ENCODE data around the gene ATP8A2.

GRCh38 chr13:25798998-25799397, 427.2 kb downstream of the ATP8A2 start:
- no peak for TF ChIP-seq POLR2A (IDR thresholded peaks at IDR 0.05)
- TF ChIP-seq, protein P1, sequence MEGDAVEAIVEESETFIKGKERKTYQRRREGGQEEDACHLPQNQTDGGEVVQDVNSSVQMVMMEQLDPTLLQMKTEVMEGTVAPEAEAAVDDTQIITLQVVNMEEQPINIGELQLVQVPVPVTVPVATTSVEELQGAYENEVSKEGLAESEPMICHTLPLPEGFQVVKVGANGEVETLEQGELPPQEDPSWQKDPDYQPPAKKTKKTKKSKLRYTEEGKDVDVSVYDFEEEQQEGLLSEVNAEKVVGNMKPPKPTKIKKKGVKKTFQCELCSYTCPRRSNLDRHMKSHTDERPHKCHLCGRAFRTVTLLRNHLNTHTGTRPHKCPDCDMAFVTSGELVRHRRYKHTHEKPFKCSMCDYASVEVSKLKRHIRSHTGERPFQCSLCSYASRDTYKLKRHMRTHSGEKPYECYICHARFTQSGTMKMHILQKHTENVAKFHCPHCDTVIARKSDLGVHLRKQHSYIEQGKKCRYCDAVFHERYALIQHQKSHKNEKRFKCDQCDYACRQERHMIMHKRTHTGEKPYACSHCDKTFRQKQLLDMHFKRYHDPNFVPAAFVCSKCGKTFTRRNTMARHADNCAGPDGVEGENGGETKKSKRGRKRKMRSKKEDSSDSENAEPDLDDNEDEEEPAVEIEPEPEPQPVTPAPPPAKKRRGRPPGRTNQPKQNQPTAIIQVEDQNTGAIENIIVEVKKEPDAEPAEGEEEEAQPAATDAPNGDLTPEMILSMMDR (IDR thresholded peaks at IDR 0.05), result no peak
